H1 (cell line): ENCODE measurements around the gene NEUROG1. TPM values are rescaled to one million over a fixed set of nuclear protein-coding genes. Genes with fewer than 3 reads are reported as not detected.

Source experiments
- CTCF ChIA-PET: fragments of 300-600 bp; sonication (Branson Sonifier 250); formaldehyde crosslinking; loops from one replicate; lab custom pipeline; 2021; ENCODE audit not compliant: partially characterized antibody; lab: Charles Lee
- POLR2A ChIA-PET: fragments of 300-600 bp; sonication (Branson Sonifier 250); formaldehyde crosslinking; loops from one replicate; lab custom pipeline; 2021; ENCODE audit warnings: inconsistent platforms; ENCODE audit not compliant: partially characterized antibody; lab: Charles Lee
- DNase-seq, 2 experiments: peaks; one replicate each; pipeline versions ENCODE4 v3.0.0 to v3.0.0-alpha.2; 2010 to 2022; ENCODE audit warnings: low spot score in 2 of 2, low read depth in 1 of 2, mixed read lengths in 1 of 2
- FAIRE-seq: peaks from 2 replicates; lab custom pipeline; 2011; peaks lifted over from hg19 to GRCh38; lab: Jason Lieb, UNC
- H2AFZ ChIP-seq: 2 replicates; pipeline ENCODE4 v1.8.1; 2012; ENCODE audit warnings: low read length, inconsistent platforms
- H2AK5ac ChIP-seq: 2 replicates; pipeline ENCODE4 v1.6.1; 2013; ENCODE audit warnings: low read depth, low read length
- H2BK120ac ChIP-seq: replicated peaks from 2 replicates; pipeline ENCODE3; 2013; ENCODE audit warnings: low read depth, low read length, inconsistent platforms
- H2BK12ac ChIP-seq: 2 replicates; pipeline ENCODE4 v1.6.1; 2013; ENCODE audit warnings: low read depth, low read length
- H2BK15ac ChIP-seq: 2 replicates; pipeline ENCODE4 v1.6.1; 2013; ENCODE audit warnings: low read length
- H2BK20ac ChIP-seq: 2 replicates; pipeline ENCODE4 v1.6.1; 2013; ENCODE audit warnings: low read length
- H2BK5ac ChIP-seq: 2 replicates; pipeline ENCODE4 v1.6.1; 2013; ENCODE audit warnings: low read depth, low read length
- H3K14ac ChIP-seq: 2 replicates; pipeline ENCODE4 v1.6.1; 2013; ENCODE audit warnings: inconsistent platforms; ENCODE audit not compliant: insufficient read length
- H3K18ac ChIP-seq: 2 replicates; pipeline ENCODE4 v1.6.1; 2013; ENCODE audit warnings: low read length; ENCODE audit errors: extremely low read depth
- H3K23ac ChIP-seq: 2 replicates; pipeline ENCODE4 v1.6.1; 2013; ENCODE audit warnings: inconsistent platforms; ENCODE audit not compliant: insufficient read length
- H3K23me2 ChIP-seq: 2 replicates; pipeline ENCODE4 v1.6.1; 2013; ENCODE audit warnings: low read depth, low read length
- H3K27ac ChIP-seq: 2 replicates; pipeline ENCODE4 v1.6.1; 2011; ENCODE audit warnings: low read depth, low read length, inconsistent platforms
- H3K27me3 ChIP-seq, 4 experiments: replicated peaks in 1 of 4; 1 replicate in 1 of 4; 2 replicates in 3 of 4; pipeline versions ENCODE4 v1.6.1 to v1.8.1; 2011 to 2013; ENCODE audit warnings: low read length in 3 of 4, mild to moderate bottlenecking in 3 of 4, inconsistent platforms in 2 of 4, mixed read lengths in 2 of 4, moderate library complexity in 1 of 4; ENCODE audit not compliant: control insufficient read depth in 3 of 4, insufficient read depth in 3 of 4; ENCODE audit errors: extremely low read depth in 1 of 4
- H3K36me3 ChIP-seq, 4 experiments: 2 replicates each; pipeline versions ENCODE4 v1.6.1 to v1.8.1; 2011 to 2013; ENCODE audit warnings: mild to moderate bottlenecking in 4 of 4, low read length in 3 of 4, moderate library complexity in 2 of 4, control low read depth in 1 of 4, inconsistent platforms in 1 of 4; ENCODE audit not compliant: insufficient read depth in 4 of 4, control insufficient read depth in 2 of 4
- H3K4ac ChIP-seq: replicated peaks from 2 replicates; pipeline ENCODE3; 2013; ENCODE audit warnings: low read length, low read depth, mixed read lengths, inconsistent platforms; ENCODE audit not compliant: insufficient read length
- H3K4me1 ChIP-seq, 4 experiments: replicated peaks in 1 of 4; 1 replicate in 1 of 4; 2 replicates in 3 of 4; pipeline versions ENCODE4 v1.6.1 to v1.8.1; 2011 to 2013; ENCODE audit warnings: low read length in 3 of 4, inconsistent platforms in 2 of 4, mixed read lengths in 1 of 4; ENCODE audit not compliant: insufficient read depth in 4 of 4, control insufficient read depth in 3 of 4
- H3K4me2 ChIP-seq, 2 experiments: 2 replicates each; pipeline versions ENCODE4 v1.6.1 to v1.8.1; 2011 to 2013; ENCODE audit warnings: low read depth in 2 of 2, low read length in 2 of 2, control low read depth in 1 of 2, inconsistent platforms in 1 of 2, mild to moderate bottlenecking in 1 of 2; ENCODE audit not compliant: insufficient read depth in 1 of 2
- H3K4me3 ChIP-seq, 4 experiments: fragments of 200-600, 300-600 bp in 1 of 4; sonication (generic), shearing (Covaris generic), sonication (Bioruptor Twin) in 1 of 4; 2 replicates each; pipeline versions ENCODE4 v1.5.1 to v1.8.1; 2011 to 2016; ENCODE audit warnings: low read length in 4 of 4, low read depth in 3 of 4, control low read depth in 2 of 4, inconsistent platforms in 2 of 4, mild to moderate bottlenecking in 2 of 4, mixed read lengths in 1 of 4, moderate library complexity in 1 of 4; ENCODE audit not compliant: insufficient read depth in 2 of 4; ENCODE audit errors: extremely low read depth in 1 of 4
- H3K56ac ChIP-seq: replicated peaks from 2 replicates; pipeline ENCODE3; 2013; ENCODE audit warnings: low read depth, mild to moderate bottlenecking, mixed read lengths, low read length, inconsistent platforms; ENCODE audit not compliant: insufficient read length
- H3K79me1 ChIP-seq: 2 replicates; pipeline ENCODE4 v1.6.1; 2013; ENCODE audit warnings: low read depth, low read length, control low read depth
- H3K79me2 ChIP-seq, 2 experiments: 2 replicates each; pipeline versions ENCODE4 v1.6.1 to v1.8.1; 2012 to 2013; ENCODE audit warnings: low read length in 2 of 2, mild to moderate bottlenecking in 2 of 2, inconsistent platforms in 1 of 2; ENCODE audit not compliant: insufficient read depth in 2 of 2, control insufficient read depth in 1 of 2
- H3K9ac ChIP-seq, 4 experiments: replicated peaks in 1 of 4; 1 replicate in 1 of 4; 2 replicates in 3 of 4; pipeline versions ENCODE4 v1.6.1 to v1.8.1; 2011 to 2013; ENCODE audit warnings: low read depth in 3 of 4, low read length in 3 of 4, control low read depth in 2 of 4, mild to moderate bottlenecking in 2 of 4, moderate library complexity in 2 of 4, inconsistent platforms in 1 of 4; ENCODE audit errors: extremely low read depth in 1 of 4
- H3K9me3 ChIP-seq, 2 experiments: 2 replicates each; pipeline versions ENCODE4 v1.6.1 to v1.8.1; 2012 to 2013; ENCODE audit warnings: mild to moderate bottlenecking in 2 of 2, moderate library complexity in 2 of 2, control low read depth in 1 of 2, inconsistent platforms in 1 of 2, low read depth in 1 of 2, low read length in 1 of 2, mixed read lengths in 1 of 2; ENCODE audit not compliant: insufficient read depth in 2 of 2
- H4K20me1 ChIP-seq, 2 experiments: replicated peaks in 1 of 2; 2 replicates each; pipeline versions ENCODE3 to v1.8.1; 2011 to 2013; ENCODE audit warnings: inconsistent platforms in 2 of 2, low read length in 2 of 2, mild to moderate bottlenecking in 1 of 2; ENCODE audit not compliant: insufficient read depth in 2 of 2, control insufficient read depth in 1 of 2
- H4K5ac ChIP-seq: 2 replicates; pipeline ENCODE4 v1.6.1; 2013; ENCODE audit warnings: low read length, low read depth, mixed read lengths, inconsistent platforms; ENCODE audit not compliant: insufficient read length
- H4K8ac ChIP-seq: 2 replicates; pipeline ENCODE4 v1.8.0; 2013; ENCODE audit warnings: mild to moderate bottlenecking, moderate library complexity, low read length, inconsistent platforms; ENCODE audit not compliant: insufficient read depth; ENCODE audit errors: extremely low read depth
- H4K91ac ChIP-seq: replicated peaks from 2 replicates; pipeline ENCODE3; 2013; ENCODE audit warnings: low read length, mixed read lengths, inconsistent platforms; ENCODE audit not compliant: insufficient read length
- CTBP2 ChIP-seq: IDR thresholded peaks from 2 replicates; pipeline ENCODE4 v1.7.0; 2011; ENCODE audit warnings: borderline replicate concordance, mild to moderate bottlenecking, moderate library complexity, mixed read lengths, low read length; ENCODE audit not compliant: insufficient read depth, insufficient read length
- EZH2 ChIP-seq: fragments of 200-600 bp; sonication (generic); IDR thresholded peaks from 2 replicates; pipeline ENCODE4 v1.7.1; 2012; ENCODE audit warnings: low read depth, mild to moderate bottlenecking, moderate library complexity, low read length, inconsistent platforms; ENCODE audit not compliant: severe bottlenecking
- SP2 ChIP-seq: IDR thresholded peaks from 2 replicates; pipeline ENCODE4 v1.6.1; 2012; ENCODE audit warnings: mild to moderate bottlenecking, low read length, inconsistent platforms
- USF2 ChIP-seq: IDR thresholded peaks from 2 replicates; pipeline ENCODE4 v1.6.1; 2011; ENCODE audit warnings: low read length, improper control_type of control experiment
- WGBS, 2 experiments: shearing (Covaris generic) in 1 of 2; methylation state at CpG; one replicate each; pipeline versions ENCODE4 v1.1.6 to v1.1.7; 2013 to 2015; ENCODE audit warnings: low lambda C conversion rate in 2 of 2, mixed read lengths in 2 of 2, inconsistent platforms in 1 of 2, low coverage in 1 of 2, missing lambda C conversion rate in 1 of 2; ENCODE audit not compliant: insufficient replicate concordance in 2 of 2, insufficient coverage in 1 of 2, insufficient read length in 1 of 2; ENCODE audit errors: extremely low coverage in 1 of 2, missing lambda C conversion rate in 1 of 2; 5-methylcytosine and 5-hydroxymethylcytosine counted together
- polyA plus RNA-seq, 7 experiments: library from polyadenylated mRNA; depleted of rRNA in 3 of 7; stranded (reverse) in 5 of 7; unstranded in 2 of 7; fragments of >200 nt in 5 of 7; fragments of 200-250 nt in 2 of 7; gene quantifications; 1 replicate in 5 of 7; 2 replicates in 1 of 7; 4 replicates in 1 of 7; pipeline versions ENCODE4 v1.2.1 to v1.2.3, GENCODE V29; 2011 to 2013; ENCODE audit warnings: missing spikeins in 2 of 7, mixed read lengths in 2 of 7
- total RNA-seq: library from RNA; stranded (reverse); fragmentation: NEBNext Ultra II Directional; extraction: Animal tissue kit (Norgen Biotek cat#: 25700); gene quantifications from 2 replicates; pipeline ENCODE4 v1.2.1, GENCODE V29; 2021

The NEUROG1 gene
- total and polyA plus RNA-seq, 2 of the 8 experiments (the other 6 are each of a cell fraction or from before 2014, with no cell fraction given), result not detected

DNA sequence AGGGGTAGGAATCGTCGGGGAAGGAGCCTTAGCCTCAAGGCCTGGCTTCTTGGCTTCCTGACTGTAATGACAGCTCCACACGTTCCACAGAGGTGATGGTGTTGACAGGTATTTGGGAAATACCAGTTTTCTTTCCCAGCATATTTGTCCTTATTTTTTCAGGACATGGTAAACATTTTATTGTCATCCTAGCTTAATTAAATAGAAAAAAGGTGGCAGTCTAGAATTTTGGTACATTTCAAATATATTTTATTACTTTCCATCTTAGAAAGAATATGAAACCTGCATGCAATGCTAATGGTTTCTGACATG, 34.6 kb upstream of the NEUROG1 start:
- Histone ChIP-seq H4K8ac (no peak overlapping the region), H2BK5ac (no peak overlapping the region), H3K56ac (no peak overlapping the region), H3K27me3 (peaks cover 0 to 3% (median under 1%) of the 10 kb centered on the region in 4 experiments; a peak in 2 of 7 replicates), H3K4me3 (no peak overlapping the region), H4K5ac (no peak overlapping the region), H3K4me2 (no peak overlapping the region), H3K79me2 (no peaks in the 10 kb centered on the region), H3K36me3 (no peaks in the 10 kb centered on the region), H2BK120ac (no peak overlapping the region), H3K23me2 (no peaks in the 10 kb centered on the region), H3K27ac (no peak overlapping the region), H2BK15ac (no peak overlapping the region)
- FAIRE-seq, result no peak
- POLR2A ChIA-PET, result no interaction called here
- WGBS, 2 experiments, result 47% methylated on average over 3 of the region's 3 CpGs; no CpG with 5 or more reads in 1 of the 2 experiments
- DNase-seq, result no peak
- TF ChIP-seq CTBP2 (no peak), USF2 (no peak), SP2 (no peak), EZH2 (no peak)
- TF ChIP-seq, all 59 proteins: peak for 0
- Histone ChIP-seq H3K79me1 (no peaks in the 10 kb centered on the region), H3K23ac (no peak overlapping the region), H3K18ac (no peak overlapping the region), H3K4me1 (peaks cover 0 to 7% (median 3%) of the 10 kb centered on the region in 4 experiments; a peak in 5 of 7 replicates), H3K4ac (no peak overlapping the region), H2BK12ac (no peak overlapping the region), H4K91ac (no peak overlapping the region), H3K9ac (no peak overlapping the region), H3K14ac (no peak overlapping the region), H4K20me1 (no peaks in the 10 kb centered on the region), H2BK20ac (no peak overlapping the region), H3K9me3 (no peaks in the 10 kb centered on the region), H2AK5ac (no peak overlapping the region), H2AFZ (no peak overlapping the region)
- CTCF ChIA-PET, result interaction anchor here (0.8 to 20.6 kb wide), 18 partner anchors 6 to 534 kb away, joined by 3 to 547 read pairs (median 5); partner anchors contain the start of genes CXCL14 and SLC25A48
